ENCODE measurements around the gene SORCS2. TPM values are rescaled to one million over a fixed set of nuclear protein-coding genes. Genes with fewer than 3 reads are reported as not detected.

The SORCS2 gene
- total and polyA plus RNA-seq, 4 donors, result 2.2 to 7.7 (median 2.5) TPM

- ATAC-seq (ENCODE audit: insufficient read depth, low FRiP score) (no peak), DNase-seq (peak; percentile 34 to 52 (median 50))
- no peak for TF ChIP-seq CTCF (IDR thresholded peaks at IDR 0.05; ENCODE audit: control extremely low read depth, extremely low read depth)
- no peak overlapping the region for H3K9ac ChIP-seq (ENCODE audit: insufficient read depth in 1 of 2, low read length in 2 of 2)
- H3K9me3 ChIP-seq (ENCODE audit: control insufficient read depth in 4 of 4, insufficient read depth in 3 of 4, low read length in 3 of 4), result no peaks in the 10 kb centered on the region
- H3K27ac ChIP-seq (ENCODE audit: low read depth in 1 of 2, low read length in 1 of 2), result no peak overlapping the region
- H3K4me1 ChIP-seq (ENCODE audit: control insufficient read depth in 5 of 5, insufficient read depth in 5 of 5, low read length in 5 of 5), result peaks cover 0 to 21% (median 7%) of the 10 kb centered on the region in 5 donors
- no peaks in the 10 kb centered on the region for H3K27me3 ChIP-seq (ENCODE audit: control insufficient read depth in 3 of 3, insufficient read depth in 3 of 3, low read length in 2 of 3)
- no peak overlapping the region for H3K4me3 ChIP-seq
- no peaks in the 10 kb centered on the region for H3K36me3 ChIP-seq (ENCODE audit: control insufficient read depth in 4 of 4, insufficient read depth in 4 of 4, low read length in 4 of 4)
- WGBS, 2 donors, result 52 to 53% methylated on average over 22 of the region's 22 CpGs
These were observed 34.1 kb downstream of the SORCS2 start for GRCh38 chr4:7226439-7226838.

GRCh38 chr4:7227008-7227407 is 34.7 kb downstream of the SORCS2 start:
- no peak overlapping the region for H3K4me3 ChIP-seq
- H3K27ac ChIP-seq (ENCODE audit: low read depth in 1 of 2, low read length in 1 of 2), result peak overlapping the region in 1 of 2 donors; percentile 13
- peak in 1 of 3 donors; percentile 42 for DNase-seq
- no peak for TF ChIP-seq CTCF (IDR thresholded peaks at IDR 0.05; ENCODE audit: control extremely low read depth, extremely low read depth)
- no peaks in the 10 kb centered on the region for H3K9me3 ChIP-seq (ENCODE audit: control insufficient read depth in 4 of 4, insufficient read depth in 3 of 4, low read length in 3 of 4)
- H3K4me1 ChIP-seq (ENCODE audit: control insufficient read depth in 5 of 5, insufficient read depth in 5 of 5, low read length in 5 of 5), result peaks cover 0 to 21% (median 7%) of the 10 kb centered on the region in 5 donors
- H3K27me3 ChIP-seq (ENCODE audit: control insufficient read depth in 3 of 3, insufficient read depth in 3 of 3, low read length in 2 of 3), result no peaks in the 10 kb centered on the region
- WGBS, 2 donors, result 30 to 40% methylated on average over 10 of the region's 10 CpGs
- no peaks in the 10 kb centered on the region for H3K36me3 ChIP-seq (ENCODE audit: control insufficient read depth in 4 of 4, insufficient read depth in 4 of 4, low read length in 4 of 4)
- H3K9ac ChIP-seq (ENCODE audit: insufficient read depth in 1 of 2, low read length in 2 of 2), result no peak overlapping the region
- peak; percentile 60 for ATAC-seq (ENCODE audit: insufficient read depth, low FRiP score)

- no peaks in the 10 kb centered on the region for H3K27me3 ChIP-seq (ENCODE audit: control insufficient read depth in 3 of 3, insufficient read depth in 3 of 3, low read length in 2 of 3)
- DNase-seq (no peak), ATAC-seq (ENCODE audit: insufficient read depth, low FRiP score) (no peak)
- 95 to 97% methylated on average over 11 of the region's 11 CpGs for WGBS, 2 donors
- H3K4me1 ChIP-seq (ENCODE audit: control insufficient read depth in 5 of 5, insufficient read depth in 5 of 5, low read length in 5 of 5), result peaks cover 0 to 21% (median 7%) of the 10 kb centered on the region in 5 donors
- H3K36me3 ChIP-seq (ENCODE audit: control insufficient read depth in 4 of 4, insufficient read depth in 4 of 4, low read length in 4 of 4), result no peaks in the 10 kb centered on the region
- H3K4me3 ChIP-seq, result no peak overlapping the region
- no peak for TF ChIP-seq CTCF (IDR thresholded peaks at IDR 0.05; ENCODE audit: control extremely low read depth, extremely low read depth)
- no peaks in the 10 kb centered on the region for H3K9me3 ChIP-seq (ENCODE audit: control insufficient read depth in 4 of 4, insufficient read depth in 3 of 4, low read length in 3 of 4)
- no peak overlapping the region for H3K27ac ChIP-seq (ENCODE audit: low read depth in 1 of 2, low read length in 1 of 2)
- H3K9ac ChIP-seq (ENCODE audit: insufficient read depth in 1 of 2, low read length in 2 of 2), result no peak overlapping the region
These were observed 36.4 kb downstream of the SORCS2 start for GRCh38 chr4:7228734-7229133.

GRCh38 chr4:7232061-7232650 is 39.8 kb downstream of the SORCS2 start:
- Histone ChIP-seq H3K27ac (ENCODE audit: low read depth in 1 of 2, low read length in 1 of 2) (no peak overlapping the region), H3K9me3 (ENCODE audit: control insufficient read depth in 4 of 4, insufficient read depth in 3 of 4, low read length in 3 of 4) (no peaks in the 10 kb centered on the region), H3K4me3 (no peak overlapping the region), H3K9ac (ENCODE audit: insufficient read depth in 1 of 2, low read length in 2 of 2) (no peak overlapping the region), H3K27me3 (ENCODE audit: control insufficient read depth in 3 of 3, insufficient read depth in 3 of 3, low read length in 2 of 3) (no peaks in the 10 kb centered on the region), H3K36me3 (ENCODE audit: control insufficient read depth in 4 of 4, insufficient read depth in 4 of 4, low read length in 4 of 4) (no peaks in the 10 kb centered on the region), H3K4me1 (ENCODE audit: control insufficient read depth in 5 of 5, insufficient read depth in 5 of 5, low read length in 5 of 5) (peaks cover 0 to 7% (median 3%) of the 10 kb centered on the region in 5 donors)
- DNase-seq (no peak), ATAC-seq (ENCODE audit: insufficient read depth, low FRiP score) (no peak)
- 91 to 93% methylated on average over 18 of the region's 18 CpGs for WGBS, 2 donors
- no peak for TF ChIP-seq CTCF (IDR thresholded peaks at IDR 0.05; ENCODE audit: control extremely low read depth, extremely low read depth)
